Mammary epithelial cell (primary cell): ENCODE results near the gene ZNF624.

ENCODE experiments used
- EZH2 ChIP-seq: IDR thresholded peaks from 2 replicates; pipeline ENCODE4 v1.6.1; 2012; ENCODE audit warnings: low read length, inconsistent platforms, borderline replicate concordance
- TF ChIP-seq, protein P1 (sequence below), 2 donors: IDR thresholded peaks in 1 of 2; conservative IDR thresholded peaks in 1 of 2; 2 replicates each; pipeline ENCODE4 v1.5.1; 2011 to 2012; ENCODE audit warnings: inconsistent platforms in 2 of 2, low read length in 2 of 2, mild to moderate bottlenecking in 2 of 2, control low read depth in 1 of 2, low read depth in 1 of 2; ENCODE audit not compliant: insufficient read depth in 1 of 2; ENCODE audit errors: extremely low read depth in 1 of 2

- TF ChIP-seq, protein P1, sequence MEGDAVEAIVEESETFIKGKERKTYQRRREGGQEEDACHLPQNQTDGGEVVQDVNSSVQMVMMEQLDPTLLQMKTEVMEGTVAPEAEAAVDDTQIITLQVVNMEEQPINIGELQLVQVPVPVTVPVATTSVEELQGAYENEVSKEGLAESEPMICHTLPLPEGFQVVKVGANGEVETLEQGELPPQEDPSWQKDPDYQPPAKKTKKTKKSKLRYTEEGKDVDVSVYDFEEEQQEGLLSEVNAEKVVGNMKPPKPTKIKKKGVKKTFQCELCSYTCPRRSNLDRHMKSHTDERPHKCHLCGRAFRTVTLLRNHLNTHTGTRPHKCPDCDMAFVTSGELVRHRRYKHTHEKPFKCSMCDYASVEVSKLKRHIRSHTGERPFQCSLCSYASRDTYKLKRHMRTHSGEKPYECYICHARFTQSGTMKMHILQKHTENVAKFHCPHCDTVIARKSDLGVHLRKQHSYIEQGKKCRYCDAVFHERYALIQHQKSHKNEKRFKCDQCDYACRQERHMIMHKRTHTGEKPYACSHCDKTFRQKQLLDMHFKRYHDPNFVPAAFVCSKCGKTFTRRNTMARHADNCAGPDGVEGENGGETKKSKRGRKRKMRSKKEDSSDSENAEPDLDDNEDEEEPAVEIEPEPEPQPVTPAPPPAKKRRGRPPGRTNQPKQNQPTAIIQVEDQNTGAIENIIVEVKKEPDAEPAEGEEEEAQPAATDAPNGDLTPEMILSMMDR (conservative IDR thresholded peaks at IDR 0.05 in 1 of 2, IDR thresholded peaks at IDR 0.05 in 1 of 2; ENCODE audit: extremely low read depth in 1 of 2, insufficient read depth in 1 of 2, low read depth in 1 of 2, low read length in 2 of 2) = no peak
- TF ChIP-seq EZH2 = no peak
Observed at GRCh38 chr17:16639438-16639837, 14.2 kb downstream of the ZNF624 start.
